WTC11 (cell line): Measurements from ENCODE around the gene HOMER3. TPM values are rescaled to one million over a fixed set of nuclear protein-coding genes. Genes with fewer than 3 reads are reported as not detected.

ENCODE experiments used
- ATAC-seq: fragments of 200-7000 bp; cut with Tn5 transposase; 2 replicates; pipeline ENCODE4 v1.10.0; 2021; ENCODE audit warnings: mild to moderate bottlenecking, moderate library complexity
- CTCF ChIA-PET: fragments of 300-600 bp; sonication (Branson Sonifier 250); formaldehyde crosslinking; loops from one replicate; lab custom pipeline; 2021; ENCODE audit warnings: antibody characterized with exemption; lab: Charles Lee
- POLR2A ChIA-PET: fragments of 350-600 bp; sonication (Branson Sonifier 250); formaldehyde crosslinking; loops from one replicate; lab custom pipeline; 2021; ENCODE audit warnings: antibody characterized with exemption; lab: Charles Lee
- DNase-seq: peaks from one replicate; pipeline ENCODE4 v3.0.0; 2021; ENCODE audit warnings: low spot score
- H3K27ac Mint-ChIP-seq: 2 replicates; pipeline ENCODE4 v1.8.0; 2021; ENCODE audit warnings: mixed read lengths
- H3K27me3 Mint-ChIP-seq: 2 replicates; pipeline ENCODE4 v1.8.0; 2021; ENCODE audit warnings: low read depth, mild to moderate bottlenecking, moderate library complexity, mixed read lengths
- H3K36me3 Mint-ChIP-seq: 2 replicates; pipeline ENCODE4 v1.8.0; 2021; ENCODE audit warnings: mixed read lengths
- H3K4me1 Mint-ChIP-seq: 2 replicates; pipeline ENCODE4 v1.8.0; 2022; ENCODE audit warnings: mixed read lengths
- H3K4me3 Mint-ChIP-seq: 2 replicates; pipeline ENCODE4 v1.8.0; 2021; ENCODE audit warnings: mild to moderate bottlenecking, moderate library complexity, mixed read lengths
- H3K9me3 Mint-ChIP-seq: 2 replicates; pipeline ENCODE4 v1.8.0; 2021; ENCODE audit warnings: mixed read lengths
- CTCF ChIP-seq: fragments of 200-600 bp; IDR thresholded peaks from 2 replicates; pipeline ENCODE4 v1.8.0; 2022; ENCODE audit warnings: antibody characterized with exemption
- MXD4 ChIP-seq: fragments of 250-450 bp; sonication (Bioruptor Pico); IDR thresholded peaks from 2 replicates; pipeline ENCODE4 v1.8.0; 2021; ENCODE audit warnings: mild to moderate bottlenecking, moderate library complexity, borderline replicate concordance
- RELA ChIP-seq: sonication (generic); formaldehyde crosslinking; IDR thresholded peaks from 2 replicates; pipeline ENCODE4 v1.8.1; 2022; ENCODE audit warnings: missing genetic modification reagents, mild to moderate bottlenecking, borderline replicate concordance
- SP1 ChIP-seq: sonication (generic); formaldehyde crosslinking; conservative IDR thresholded peaks from 2 replicates; pipeline ENCODE4 v1.8.1; 2022; ENCODE audit warnings: missing genetic modification reagents
- total RNA-seq: library from RNA; stranded (reverse); gene quantifications from 3 replicates; pipeline ENCODE4 v1.2.3, GENCODE V29; 2021
- TF ChIP-seq, protein P1 (sequence below): fragments of 250-450 bp; sonication (Bioruptor Pico); IDR thresholded peaks from 2 replicates; pipeline ENCODE4 v1.9.0; 2021; ENCODE audit warnings: mild to moderate bottlenecking
- TF ChIP-seq, protein P2 (sequence below): sonication (generic); formaldehyde crosslinking; IDR thresholded peaks from 2 replicates; pipeline ENCODE4 v1.8.0; 2022; ENCODE audit warnings: mild to moderate bottlenecking, missing genetic modification reagents
- TF ChIP-seq, protein P3 (sequence below): sonication (generic); formaldehyde crosslinking; IDR thresholded peaks from 2 replicates; pipeline ENCODE4 v1.8.0; 2023; ENCODE audit warnings: mild to moderate bottlenecking, missing genetic modification reagents
- TF ChIP-seq, protein P4 (sequence below): sonication (generic); formaldehyde crosslinking; IDR thresholded peaks from 2 replicates; pipeline ENCODE4 v1.8.0; 2022; ENCODE audit warnings: mild to moderate bottlenecking, missing genetic modification reagents

Gene HOMER3
- total RNA-seq, 1 experiment from 2014 or later = 28.2 TPM

GRCh38 chr19:18899624-18900560 is 41.1 kb downstream of the HOMER3 start (continued):
- TF ChIP-seq CTCF = no peak

DNA sequence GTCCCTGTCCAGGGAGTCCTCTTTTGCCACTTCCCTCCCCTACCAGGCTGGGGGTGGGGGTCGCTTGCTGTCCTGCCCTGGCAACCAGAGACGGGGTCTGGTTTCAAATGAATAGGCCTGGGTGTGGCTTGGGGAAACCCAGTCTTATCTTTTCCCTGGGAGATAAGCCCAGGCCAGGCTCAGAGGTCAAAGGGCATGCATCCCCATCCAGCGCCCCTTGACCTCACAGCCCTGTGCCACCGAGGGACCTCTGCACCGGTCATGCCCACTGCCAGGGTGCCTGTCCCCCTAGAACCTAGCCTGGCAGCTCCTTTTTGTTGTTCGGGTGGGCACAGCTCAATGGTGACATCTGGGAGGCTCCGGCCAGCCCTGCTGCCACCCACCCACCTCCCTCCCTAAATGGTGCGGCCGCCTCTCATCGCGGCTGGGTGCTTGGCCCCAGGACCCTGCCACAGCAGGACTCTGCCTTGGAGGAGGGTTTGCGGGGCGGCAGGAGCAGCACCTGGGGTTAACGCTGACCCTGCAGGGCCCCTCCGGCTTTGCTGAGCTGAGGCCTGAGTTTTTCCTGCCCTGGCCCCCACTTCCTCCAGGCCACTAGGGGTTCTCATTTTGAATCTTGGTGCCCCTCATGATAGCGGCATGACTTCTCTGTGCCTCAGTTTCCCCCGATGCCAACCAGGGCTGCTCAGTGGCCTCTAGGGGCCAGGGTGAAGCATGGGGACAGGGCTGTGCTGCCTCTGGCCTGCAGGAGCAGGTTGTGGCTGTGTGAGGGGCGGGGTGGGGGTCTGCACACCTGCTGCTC is 42.2 kb downstream of the HOMER3 start:
- DNase-seq (no peak), ATAC-seq (no peak)
- CTCF ChIA-PET = interaction anchor here (0.6 to 1.5 kb wide), 4 partner anchors 33 to 97 kb away, joined by 3 to 4 read pairs (median 3); no protein-coding TSS in a partner anchor
- Mint-ChIP-seq H3K36me3 (peaks cover 5% of the 10 kb centered on the region; the same call in 1 of the 2 replicates), H3K4me3 (no peak overlapping the region), H3K27ac (no peak overlapping the region), H3K4me1 (no peaks in the 10 kb centered on the region), H3K9me3 (no peaks in the 10 kb centered on the region), H3K27me3 (peaks cover 16% of the 10 kb centered on the region)
- POLR2A ChIA-PET = interaction anchor here (0.6 kb wide), 1 partner anchor 88 kb away, joined by 4 read pairs; no protein-coding TSS in a partner anchor
- TF ChIP-seq, protein P1, sequence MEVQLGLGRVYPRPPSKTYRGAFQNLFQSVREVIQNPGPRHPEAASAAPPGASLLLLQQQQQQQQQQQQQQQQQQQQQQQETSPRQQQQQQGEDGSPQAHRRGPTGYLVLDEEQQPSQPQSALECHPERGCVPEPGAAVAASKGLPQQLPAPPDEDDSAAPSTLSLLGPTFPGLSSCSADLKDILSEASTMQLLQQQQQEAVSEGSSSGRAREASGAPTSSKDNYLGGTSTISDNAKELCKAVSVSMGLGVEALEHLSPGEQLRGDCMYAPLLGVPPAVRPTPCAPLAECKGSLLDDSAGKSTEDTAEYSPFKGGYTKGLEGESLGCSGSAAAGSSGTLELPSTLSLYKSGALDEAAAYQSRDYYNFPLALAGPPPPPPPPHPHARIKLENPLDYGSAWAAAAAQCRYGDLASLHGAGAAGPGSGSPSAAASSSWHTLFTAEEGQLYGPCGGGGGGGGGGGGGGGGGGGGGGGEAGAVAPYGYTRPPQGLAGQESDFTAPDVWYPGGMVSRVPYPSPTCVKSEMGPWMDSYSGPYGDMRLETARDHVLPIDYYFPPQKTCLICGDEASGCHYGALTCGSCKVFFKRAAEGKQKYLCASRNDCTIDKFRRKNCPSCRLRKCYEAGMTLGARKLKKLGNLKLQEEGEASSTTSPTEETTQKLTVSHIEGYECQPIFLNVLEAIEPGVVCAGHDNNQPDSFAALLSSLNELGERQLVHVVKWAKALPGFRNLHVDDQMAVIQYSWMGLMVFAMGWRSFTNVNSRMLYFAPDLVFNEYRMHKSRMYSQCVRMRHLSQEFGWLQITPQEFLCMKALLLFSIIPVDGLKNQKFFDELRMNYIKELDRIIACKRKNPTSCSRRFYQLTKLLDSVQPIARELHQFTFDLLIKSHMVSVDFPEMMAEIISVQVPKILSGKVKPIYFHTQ (CRISPR knock-in tag) = no peak
- TF ChIP-seq, protein P2, sequence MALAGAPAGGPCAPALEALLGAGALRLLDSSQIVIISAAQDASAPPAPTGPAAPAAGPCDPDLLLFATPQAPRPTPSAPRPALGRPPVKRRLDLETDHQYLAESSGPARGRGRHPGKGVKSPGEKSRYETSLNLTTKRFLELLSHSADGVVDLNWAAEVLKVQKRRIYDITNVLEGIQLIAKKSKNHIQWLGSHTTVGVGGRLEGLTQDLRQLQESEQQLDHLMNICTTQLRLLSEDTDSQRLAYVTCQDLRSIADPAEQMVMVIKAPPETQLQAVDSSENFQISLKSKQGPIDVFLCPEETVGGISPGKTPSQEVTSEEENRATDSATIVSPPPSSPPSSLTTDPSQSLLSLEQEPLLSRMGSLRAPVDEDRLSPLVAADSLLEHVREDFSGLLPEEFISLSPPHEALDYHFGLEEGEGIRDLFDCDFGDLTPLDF (CRISPR knock-in tag) = no peak
- no peak for TF ChIP-seq SP1
- TF ChIP-seq, protein P3, sequence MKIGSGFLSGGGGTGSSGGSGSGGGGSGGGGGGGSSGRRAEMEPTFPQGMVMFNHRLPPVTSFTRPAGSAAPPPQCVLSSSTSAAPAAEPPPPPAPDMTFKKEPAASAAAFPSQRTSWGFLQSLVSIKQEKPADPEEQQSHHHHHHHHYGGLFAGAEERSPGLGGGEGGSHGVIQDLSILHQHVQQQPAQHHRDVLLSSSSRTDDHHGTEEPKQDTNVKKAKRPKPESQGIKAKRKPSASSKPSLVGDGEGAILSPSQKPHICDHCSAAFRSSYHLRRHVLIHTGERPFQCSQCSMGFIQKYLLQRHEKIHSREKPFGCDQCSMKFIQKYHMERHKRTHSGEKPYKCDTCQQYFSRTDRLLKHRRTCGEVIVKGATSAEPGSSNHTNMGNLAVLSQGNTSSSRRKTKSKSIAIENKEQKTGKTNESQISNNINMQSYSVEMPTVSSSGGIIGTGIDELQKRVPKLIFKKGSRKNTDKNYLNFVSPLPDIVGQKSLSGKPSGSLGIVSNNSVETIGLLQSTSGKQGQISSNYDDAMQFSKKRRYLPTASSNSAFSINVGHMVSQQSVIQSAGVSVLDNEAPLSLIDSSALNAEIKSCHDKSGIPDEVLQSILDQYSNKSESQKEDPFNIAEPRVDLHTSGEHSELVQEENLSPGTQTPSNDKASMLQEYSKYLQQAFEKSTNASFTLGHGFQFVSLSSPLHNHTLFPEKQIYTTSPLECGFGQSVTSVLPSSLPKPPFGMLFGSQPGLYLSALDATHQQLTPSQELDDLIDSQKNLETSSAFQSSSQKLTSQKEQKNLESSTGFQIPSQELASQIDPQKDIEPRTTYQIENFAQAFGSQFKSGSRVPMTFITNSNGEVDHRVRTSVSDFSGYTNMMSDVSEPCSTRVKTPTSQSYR (CRISPR knock-in tag) = no peak
- no peak for TF ChIP-seq RELA (CRISPR knock-in tag)

- CTCF ChIA-PET = interaction anchor here (0.6 to 1.5 kb wide), 2 partner anchors 89 to 98 kb away, joined by 3 read pairs; no protein-coding TSS in a partner anchor
- H3K36me3 Mint-ChIP-seq = peaks cover 5% of the 10 kb centered on the region; the same call in 1 of the 2 replicates
- no peak for DNase-seq
- H3K4me3 Mint-ChIP-seq = peak overlapping the region; percentile 80; the same call in 1 of the 2 replicates
- no peak for ATAC-seq
- H3K27me3 Mint-ChIP-seq = peaks cover 16% of the 10 kb centered on the region
- H3K4me1 Mint-ChIP-seq = no peaks in the 10 kb centered on the region
- no peak overlapping the region for H3K27ac Mint-ChIP-seq
- H3K9me3 Mint-ChIP-seq = no peaks in the 10 kb centered on the region
- no peak for TF ChIP-seq MXD4 (CRISPR knock-in tag)
- TF ChIP-seq, protein P4, sequence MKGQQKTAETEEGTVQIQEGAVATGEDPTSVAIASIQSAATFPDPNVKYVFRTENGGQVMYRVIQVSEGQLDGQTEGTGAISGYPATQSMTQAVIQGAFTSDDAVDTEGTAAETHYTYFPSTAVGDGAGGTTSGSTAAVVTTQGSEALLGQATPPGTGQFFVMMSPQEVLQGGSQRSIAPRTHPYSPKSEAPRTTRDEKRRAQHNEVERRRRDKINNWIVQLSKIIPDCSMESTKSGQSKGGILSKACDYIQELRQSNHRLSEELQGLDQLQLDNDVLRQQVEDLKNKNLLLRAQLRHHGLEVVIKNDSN (CRISPR knock-in tag) = no peak
- POLR2A ChIA-PET = interaction anchor here (0.6 kb wide), 1 partner anchor 89 kb away, joined by 4 read pairs; no protein-coding TSS in a partner anchor
These were observed 42.9 kb downstream of the HOMER3 start for GRCh38 chr19:18898081-18898606.
